ENCODE results near the gene FPR1.

The FPR1 gene

DNA sequence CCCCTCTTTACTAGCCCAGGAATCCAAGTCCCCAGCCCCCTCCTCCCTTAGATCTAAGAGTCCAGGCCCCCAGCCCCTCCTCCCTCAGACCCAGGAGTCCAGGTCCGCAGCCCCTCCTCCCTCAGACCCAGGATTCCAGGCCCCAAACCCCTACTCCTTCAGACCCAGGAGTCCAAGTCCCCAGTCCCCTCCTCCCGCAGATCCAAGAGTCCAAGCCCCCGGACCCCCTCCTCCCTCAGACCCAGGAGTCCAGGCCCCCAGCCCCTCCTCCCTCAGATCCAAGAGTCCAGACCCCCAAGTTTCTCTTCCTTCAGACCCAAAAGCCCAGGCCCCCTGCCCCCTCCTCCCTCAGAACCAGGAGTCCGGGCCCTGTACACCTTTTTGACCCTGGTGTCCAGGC is 47.1 kb downstream of the FPR1 start:
- DNase-seq = no peak

DNA sequence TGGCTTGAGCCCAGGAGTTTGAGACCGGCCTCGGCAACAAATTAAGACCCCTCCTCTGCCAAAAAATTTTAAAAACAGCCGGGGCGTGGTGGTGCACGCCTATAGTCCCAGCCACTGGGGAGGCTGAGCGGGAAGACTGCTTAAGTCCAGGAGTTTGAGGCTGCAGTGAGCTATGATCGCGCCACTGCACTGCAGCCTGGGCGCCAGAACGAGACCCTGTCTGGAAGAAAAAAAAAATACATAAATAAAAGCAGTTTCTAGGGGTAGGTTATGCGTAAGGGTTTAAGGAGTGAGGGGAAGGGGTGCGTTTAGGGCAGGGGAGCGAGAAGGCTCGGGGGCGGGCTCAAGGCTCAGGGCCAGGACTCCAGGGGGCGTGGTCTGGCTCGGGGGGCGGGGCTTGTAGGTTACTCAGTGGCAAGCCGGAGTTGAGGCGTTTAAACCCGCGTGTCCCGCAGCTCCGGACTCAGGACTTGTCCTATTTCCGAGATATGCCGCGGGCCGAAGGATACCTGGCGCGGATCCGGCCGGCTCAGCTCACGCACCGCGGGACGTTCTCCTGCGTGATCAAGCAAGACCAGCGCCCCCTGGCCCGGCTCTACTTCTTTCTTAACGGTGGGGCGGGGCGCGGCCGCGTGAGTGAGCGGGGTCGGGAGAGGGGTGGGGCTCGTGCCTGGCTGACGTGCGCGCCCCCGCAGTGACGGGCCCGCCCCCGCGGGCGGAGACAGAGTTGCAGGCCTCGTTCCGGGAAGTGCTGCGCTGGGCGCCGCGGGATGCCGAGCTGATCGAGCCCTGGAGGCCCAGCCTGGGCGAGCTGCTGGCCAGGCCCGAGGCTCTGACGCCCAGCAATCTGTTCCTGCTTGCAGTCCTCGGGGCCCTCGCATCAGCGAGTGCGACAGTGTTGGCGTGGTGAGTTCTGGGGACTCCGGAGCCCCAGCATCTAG is 47.8 kb downstream of the FPR1 start:
- DNase-seq = peak; percentile 98

DNA sequence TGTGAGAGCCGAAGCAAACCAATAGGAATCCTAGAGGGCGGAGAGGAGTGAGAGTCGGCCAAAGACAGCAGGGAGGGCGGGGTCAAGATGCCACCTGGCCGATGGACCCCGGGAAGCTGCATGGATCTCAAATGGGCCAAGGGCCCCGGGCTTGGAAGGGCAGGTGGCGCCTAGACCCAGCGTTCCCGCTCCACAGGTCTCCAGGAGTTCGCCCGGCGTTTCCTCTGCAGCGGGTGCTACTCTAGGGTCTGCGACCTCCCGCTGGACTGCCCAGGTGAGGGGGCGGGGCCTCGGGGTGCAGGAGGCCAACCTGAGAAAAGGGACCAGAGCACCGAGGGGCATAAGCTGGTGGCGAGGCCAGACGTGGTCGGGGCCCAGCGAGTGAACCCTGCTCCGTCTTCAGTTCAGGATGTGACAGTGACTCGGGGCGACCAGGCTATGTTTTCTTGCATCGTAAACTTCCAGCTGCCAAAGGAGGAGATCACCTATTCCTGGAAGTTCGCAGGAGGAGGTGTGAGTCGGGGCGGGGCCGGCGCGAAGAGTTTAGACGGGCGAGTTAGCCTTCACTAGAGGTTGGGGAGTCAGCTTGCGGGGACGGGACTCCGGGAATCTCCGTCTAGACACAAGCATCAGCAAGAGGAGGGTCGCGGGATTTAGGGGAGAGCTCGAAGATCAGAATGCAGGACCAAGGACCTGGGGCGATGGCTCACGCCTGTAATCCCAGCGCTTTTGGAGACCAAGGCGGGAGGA is 48.7 kb downstream of the FPR1 start:
- peak; percentile 68 for DNase-seq

DNA sequence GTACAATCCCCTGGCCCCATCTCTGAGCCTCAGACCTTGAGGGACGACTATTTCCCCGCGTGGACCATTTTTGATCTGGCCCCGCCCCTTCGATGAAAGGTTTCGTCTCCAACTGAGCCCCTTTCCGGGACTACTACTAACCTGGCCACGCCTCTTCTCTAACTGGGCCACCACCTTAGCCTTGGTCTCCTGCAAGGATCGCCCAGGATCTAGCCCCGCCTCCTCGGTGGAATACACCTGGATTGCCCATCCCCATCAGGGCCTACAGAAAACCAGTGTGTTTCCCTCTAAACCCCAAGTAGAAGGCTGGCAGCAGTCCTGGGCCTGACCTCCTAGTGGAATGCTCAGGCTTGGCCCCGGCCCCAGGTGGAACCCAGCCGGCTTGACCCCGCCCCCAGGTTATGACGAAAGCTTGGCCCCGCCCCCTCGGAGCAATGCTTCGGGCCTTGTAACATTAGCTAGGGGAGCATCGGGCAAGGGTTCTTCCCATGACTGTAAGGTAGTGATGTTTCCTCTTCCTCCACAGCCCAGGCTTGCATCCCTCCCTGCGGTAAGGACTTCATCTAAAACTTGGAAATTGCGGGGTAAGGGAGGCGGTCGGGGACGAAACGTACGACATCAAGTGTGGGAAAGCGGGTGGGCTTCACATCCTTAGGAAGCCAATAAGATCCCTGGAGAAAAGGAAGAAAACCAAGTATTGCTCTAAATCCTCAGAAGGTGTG is 49.4 kb downstream of the FPR1 start:
- DNase-seq = peak; percentile 63

DNA sequence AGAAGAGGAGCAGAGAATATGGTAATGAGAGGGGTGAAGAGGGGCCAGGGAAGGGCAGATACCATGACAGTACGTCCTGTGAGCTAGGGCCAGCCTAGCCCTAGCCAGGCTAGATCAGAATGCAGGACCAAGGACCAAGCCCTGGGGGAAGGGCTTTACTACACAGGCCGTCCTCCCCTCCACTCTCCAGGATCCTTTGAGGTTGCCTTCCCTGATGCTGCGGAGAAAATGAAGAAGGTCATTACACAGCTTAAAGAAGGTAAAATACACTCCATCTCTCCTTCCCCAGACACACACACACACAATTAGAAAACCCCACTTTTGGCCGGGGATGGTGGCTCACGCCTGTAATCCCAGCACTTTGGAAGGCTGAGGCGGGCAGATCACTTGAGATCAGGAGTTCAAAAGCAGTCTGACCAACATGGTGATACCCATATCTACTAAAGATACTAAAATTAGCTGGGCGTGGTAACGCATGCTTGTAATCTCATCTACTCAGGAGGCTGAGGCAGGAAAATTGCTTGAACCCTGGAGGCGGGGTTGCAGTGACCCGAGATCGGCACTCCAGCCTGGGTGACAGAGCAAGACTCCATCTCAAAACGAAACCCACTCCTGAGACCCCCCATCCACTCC is 50.1 kb downstream of the FPR1 start:
- DNase-seq = no peak

DNA sequence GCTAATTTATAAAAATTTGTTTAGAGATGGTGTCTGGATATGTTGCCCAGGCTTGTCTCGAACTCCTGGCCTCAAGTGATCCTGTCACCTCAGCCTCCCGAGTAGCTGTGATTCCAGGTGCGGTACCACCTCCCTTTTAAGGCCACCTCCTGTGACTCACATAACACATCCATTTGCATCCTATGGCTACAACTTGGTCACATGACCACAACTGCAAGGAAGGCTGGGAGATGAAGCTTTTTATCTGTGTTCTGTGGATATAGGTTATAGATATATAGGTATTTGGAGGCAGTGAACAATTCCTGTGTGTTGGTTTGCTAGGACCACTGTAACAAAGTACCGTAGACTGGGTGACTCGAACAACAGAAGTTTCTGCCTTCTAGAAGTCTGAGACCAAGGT is 52.5 kb downstream of the FPR1 start:
- no peak for DNase-seq

DNA sequence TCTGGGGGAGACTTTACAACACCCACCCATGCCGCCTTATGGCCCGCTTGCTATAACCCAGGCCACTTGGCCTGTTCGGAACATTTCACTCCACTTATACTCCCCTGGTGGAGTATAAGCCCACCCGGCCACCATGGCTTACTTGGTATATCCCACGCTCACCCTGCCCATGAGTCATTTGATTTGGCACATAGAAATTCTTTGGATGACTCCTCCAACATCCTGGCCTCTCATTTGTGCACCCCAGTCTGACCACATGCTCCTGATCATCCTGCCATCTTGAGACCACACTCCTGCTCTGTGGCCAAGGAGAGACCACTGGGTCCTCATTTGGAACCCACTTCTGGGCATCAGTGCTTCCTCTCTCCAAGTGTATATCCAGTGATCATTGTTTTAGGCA is 53.4 kb downstream of the FPR1 start:
- no peak for DNase-seq

DNA sequence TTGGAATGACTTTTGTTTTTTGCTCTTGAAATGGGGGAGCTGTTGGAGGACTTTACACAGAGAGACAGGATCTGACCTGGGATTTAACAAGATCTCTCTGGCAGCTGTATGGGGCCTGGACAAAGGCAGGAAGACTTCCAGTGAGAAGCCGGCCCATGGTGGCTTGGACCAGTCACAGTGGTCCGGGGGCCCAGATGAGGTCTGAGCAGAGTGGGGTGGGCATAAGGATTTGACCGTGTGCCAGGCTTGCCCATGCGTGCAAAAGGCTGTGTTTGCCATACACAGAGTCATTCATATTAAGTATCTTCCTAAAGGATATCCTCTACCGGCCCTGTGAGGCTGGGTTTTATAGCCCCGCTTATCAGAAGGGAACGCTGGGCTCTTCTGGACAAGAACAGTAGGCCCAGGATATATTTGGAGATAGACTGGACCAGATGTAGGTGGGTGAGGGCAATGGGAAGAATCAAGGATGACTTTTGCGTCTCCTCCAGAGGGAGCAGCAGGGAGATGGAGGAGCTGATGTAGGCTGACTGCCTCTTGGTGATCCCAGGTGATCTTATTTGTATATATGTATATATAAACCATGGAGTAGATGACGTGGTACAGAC is 54.4 kb downstream of the FPR1 start:
- no peak for DNase-seq

DNA sequence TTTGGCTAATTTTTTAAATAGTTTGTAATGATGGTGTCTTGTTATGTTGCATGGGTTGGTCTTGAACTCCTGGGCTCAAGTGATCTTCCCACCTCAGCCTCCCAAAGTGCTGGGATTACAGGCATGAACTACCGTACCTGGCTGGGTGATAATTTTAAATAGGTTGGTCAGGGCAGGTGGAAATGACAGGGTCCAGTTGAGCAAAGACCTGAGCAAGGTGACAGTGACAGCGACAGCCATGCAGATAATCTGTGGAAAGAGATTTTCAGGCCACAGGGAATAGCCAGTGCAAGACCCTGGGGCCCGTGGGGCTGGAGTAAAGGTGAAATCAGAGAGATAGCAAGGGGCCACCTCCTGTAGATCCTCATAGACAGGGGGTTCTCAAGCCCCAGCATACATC is 55.1 kb downstream of the FPR1 start:
- DNase-seq = no peak

Data from right kidney (tissue), 1 donor.